Measurements from ENCODE around the gene CKAP5. TPM values are rescaled to one million over a fixed set of nuclear protein-coding genes. Genes with fewer than 3 reads are reported as not detected.
A peak's percentile ranks its signal among the peaks of the same experiment; 100 is the strongest.

Gene CKAP5
- total RNA-seq, 2 experiments from 2014 or later: 23.2 to 26.9 TPM

- H3K27ac ChIP-seq (ENCODE audit: low read depth in 1 of 2, low read length in 2 of 2): no peak overlapping the region
- Mint-ChIP-seq H3K27ac (peak overlapping the region; percentile 65), H3K27me3 (no peaks in the 10 kb centered on the region), H3K4me3 (peak overlapping the region; percentile 96), H3K36me3 (ENCODE audit: low read depth) (peaks cover 74% of the 10 kb centered on the region), H3K4me1 (ENCODE audit: low read depth) (peaks cover 60% of the 10 kb centered on the region), H3K9me3 (no peaks in the 10 kb centered on the region)
- intact Hi-C loops (cut with DNase I, micrococcal nuclease): loop anchor here in 1 of 2 experiments (10.0 kb wide), 1 partner anchor 584 kb away; no protein-coding TSS in a partner anchor
- ChIA-PET CTCF (interaction anchor here (1.2 kb wide), 1 partner anchor 169 kb away, joined by 3 read pairs; no protein-coding TSS in a partner anchor), POLR2A (interaction anchor here (0.6 to 10.9 kb wide), 3 partner anchors 26 to 212 kb away, joined by 3 to 146 read pairs (median 3); no protein-coding TSS in a partner anchor)
- H3K9me3 ChIP-seq (ENCODE audit: control insufficient read depth in 1 of 2, insufficient read depth in 1 of 2, low read length in 2 of 2): no peaks in the 10 kb centered on the region
- H3K27me3 ChIP-seq (ENCODE audit: control insufficient read depth in 1 of 2, insufficient read depth in 2 of 2, low read length in 2 of 2): no peaks in the 10 kb centered on the region
- ATAC-seq (ENCODE audit: poor library complexity) (no peak), DNase-seq (no peak)
- H3K4me1 ChIP-seq (ENCODE audit: insufficient read depth, low read length): peaks cover 76% of the 10 kb centered on the region
- peaks cover 46% of the 10 kb centered on the region for H3K36me3 ChIP-seq (ENCODE audit: insufficient read depth, low read length)
- no peak for TF ChIP-seq CTCF (IDR thresholded peaks at IDR 0.05)
- no peak overlapping the region for H3K4me3 ChIP-seq (ENCODE audit: low read length)
These were observed 147.5 kb downstream of the CKAP5 start for GRCh38 chr11:46698597-46698996.

- no peak for DNase-seq
- peaks cover 71% of the 10 kb centered on the region for H3K4me1 ChIP-seq (ENCODE audit: insufficient read depth, low read length)
- Mint-ChIP-seq H3K4me1 (ENCODE audit: low read depth) (peaks cover 52% of the 10 kb centered on the region), H3K27me3 (no peaks in the 10 kb centered on the region), H3K4me3 (peak overlapping the region; percentile 60), H3K27ac (peak overlapping the region; percentile 52), H3K9me3 (no peaks in the 10 kb centered on the region), H3K36me3 (ENCODE audit: low read depth) (peaks cover 69% of the 10 kb centered on the region)
- ATAC-seq (ENCODE audit: poor library complexity): no peak
- CTCF ChIA-PET: no interaction called here
- intact Hi-C loops (cut with DNase I, micrococcal nuclease): loop anchor here in 1 of 2 experiments (10.0 kb wide), 1 partner anchor 583 kb away; no protein-coding TSS in a partner anchor
- no peak for TF ChIP-seq CTCF (IDR thresholded peaks at IDR 0.05)
- no peak overlapping the region for H3K4me3 ChIP-seq (ENCODE audit: low read length)
- POLR2A ChIA-PET: interaction anchor here (1.3 to 10.9 kb wide), 2 partner anchors 25 to 81 kb away, joined by 5 to 146 read pairs; partner anchors contain the start of genes ATG13 and HARBI1
- H3K27ac ChIP-seq (ENCODE audit: low read depth in 1 of 2, low read length in 2 of 2): no peak overlapping the region
- H3K27me3 ChIP-seq (ENCODE audit: control insufficient read depth in 1 of 2, insufficient read depth in 2 of 2, low read length in 2 of 2): no peaks in the 10 kb centered on the region
- H3K36me3 ChIP-seq (ENCODE audit: insufficient read depth, low read length): peaks cover 44% of the 10 kb centered on the region
- no peaks in the 10 kb centered on the region for H3K9me3 ChIP-seq (ENCODE audit: control insufficient read depth in 1 of 2, insufficient read depth in 1 of 2, low read length in 2 of 2)
These were observed 148.4 kb downstream of the CKAP5 start for GRCh38 chr11:46697723-46698122.

DNA sequence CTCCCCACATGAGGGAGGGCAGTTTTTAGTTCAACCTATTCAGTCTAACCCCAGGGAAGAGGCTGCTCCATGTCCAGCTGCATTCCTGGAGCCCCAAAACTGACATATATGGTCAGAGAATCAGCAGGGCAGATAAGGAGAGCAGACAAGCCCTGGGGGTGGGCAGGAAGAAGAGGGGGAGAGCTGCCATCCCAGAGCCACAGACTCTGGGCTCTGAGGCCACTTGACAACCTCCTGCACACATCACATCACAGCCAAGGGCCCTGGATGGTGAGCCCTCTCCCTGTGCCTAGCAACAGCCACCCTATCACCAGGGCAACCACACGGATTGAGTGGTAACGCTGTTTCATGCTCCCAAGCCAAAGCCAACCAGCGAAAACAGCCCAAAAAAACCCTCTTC lies 148.8 kb downstream of the CKAP5 start:
- H3K27me3 Mint-ChIP-seq: no peaks in the 10 kb centered on the region
- peaks cover 69% of the 10 kb centered on the region for H3K36me3 Mint-ChIP-seq (ENCODE audit: low read depth)
- Histone ChIP-seq H3K9me3 (ENCODE audit: control insufficient read depth in 1 of 2, insufficient read depth in 1 of 2, low read length in 2 of 2) (no peaks in the 10 kb centered on the region), H3K36me3 (ENCODE audit: insufficient read depth, low read length) (peaks cover 42% of the 10 kb centered on the region), H3K27ac (ENCODE audit: low read depth in 1 of 2, low read length in 2 of 2) (no peak overlapping the region), H3K4me3 (ENCODE audit: low read length) (no peak overlapping the region), H3K4me1 (ENCODE audit: insufficient read depth, low read length) (peaks cover 68% of the 10 kb centered on the region), H3K27me3 (ENCODE audit: control insufficient read depth in 1 of 2, insufficient read depth in 2 of 2, low read length in 2 of 2) (no peaks in the 10 kb centered on the region)
- DNase-seq (no peak), ATAC-seq (ENCODE audit: poor library complexity) (no peak)
- ChIA-PET POLR2A (interaction anchor here (1.3 to 10.9 kb wide), 2 partner anchors 24 to 80 kb away, joined by 5 to 146 read pairs; partner anchors contain the start of genes ATG13 and HARBI1), CTCF (no interaction called here)
- H3K27ac Mint-ChIP-seq: peak overlapping the region; percentile 52
- no peak for TF ChIP-seq CTCF (IDR thresholded peaks at IDR 0.05)
- no peaks in the 10 kb centered on the region for H3K9me3 Mint-ChIP-seq
- H3K4me3 Mint-ChIP-seq: peak overlapping the region; percentile 60
- intact Hi-C loops (cut with DNase I, micrococcal nuclease): loop anchor here in 1 of 2 experiments (10.0 kb wide), 1 partner anchor 583 kb away; no protein-coding TSS in a partner anchor
- peaks cover 47% of the 10 kb centered on the region for H3K4me1 Mint-ChIP-seq (ENCODE audit: low read depth)

Data from CD4-positive, alpha-beta T cell (primary cell).